Measurements from ENCODE around the gene MAN1A1. TPM values are rescaled to one million over a fixed set of nuclear protein-coding genes. Genes with fewer than 3 reads are reported as not detected.

MAN1A1 gene
- total and polyA plus RNA-seq, 2 of the 4 experiments (the other 2 are of a cell fraction) = 5.9 to 6.4 TPM

DNA sequence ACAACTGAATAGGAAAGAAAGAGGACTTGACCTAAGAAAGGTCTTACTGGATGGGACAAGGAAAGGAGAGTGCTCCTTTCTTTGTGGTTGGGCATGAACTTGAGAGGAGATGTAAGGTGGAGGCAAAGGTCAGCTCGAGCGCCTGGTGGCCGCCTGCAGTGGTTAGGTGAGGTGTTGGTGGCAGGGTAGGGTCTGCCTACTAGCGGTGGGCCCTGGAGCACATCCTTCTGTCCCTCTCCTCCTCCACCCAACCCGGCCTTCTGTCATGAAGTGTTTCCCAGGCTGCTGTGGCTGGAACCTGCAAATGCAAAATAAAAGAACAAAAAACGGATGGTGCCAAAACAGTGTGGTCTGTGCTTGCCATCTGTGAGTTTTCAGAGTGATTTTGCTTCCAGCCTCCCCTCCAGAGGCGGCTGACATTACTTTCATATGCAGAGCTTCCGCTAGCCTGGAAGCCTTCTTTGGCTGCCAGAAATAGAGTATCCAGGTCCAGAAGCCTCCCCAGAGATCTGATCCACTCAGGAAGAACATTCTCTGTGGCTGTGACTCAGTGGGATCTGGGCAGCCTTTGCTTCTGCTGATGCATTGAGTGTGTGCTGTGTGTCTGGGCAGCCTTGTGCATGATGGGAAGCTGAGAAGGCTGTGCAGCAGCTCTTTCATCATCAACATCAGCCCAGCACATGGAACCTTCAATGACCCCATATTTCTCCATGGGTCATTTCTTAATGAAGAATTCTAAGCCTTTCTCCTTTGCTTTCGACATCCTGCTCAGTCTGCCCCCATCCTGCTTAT, 191.3 kb downstream of the MAN1A1 start:
- H2AK9ac ChIP-seq (replicated peaks; ENCODE audit: low read depth, low read length, poor library complexity) = no peak overlapping the region
- H4K5ac ChIP-seq (ENCODE audit: low read depth, low read length) = no peak overlapping the region
- no peak overlapping the region for H4K8ac ChIP-seq (ENCODE audit: low read depth in 2 of 2, low read length in 2 of 2)
- H2BK15ac ChIP-seq (ENCODE audit: low read depth, low read length) = no peak overlapping the region
- H3K27ac ChIP-seq (ENCODE audit: insufficient read depth, low read length) = no peak overlapping the region
- ChIA-PET POLR2A (ENCODE audit: unreplicated experiment) (no interaction called here), CTCF (no interaction called here)
- H2BK5ac ChIP-seq (ENCODE audit: low read depth, low read length, poor library complexity, severe bottlenecking) = no peak overlapping the region
- DNase-seq = peak; percentile 44
- WGBS, 2 experiments (ENCODE audit: extremely low coverage in 2 of 2, insufficient read length in 1 of 2) = no CpG with 5 or more reads among the region's 9 CpGs
- no TSS peak for BruUV-seq (replicated peaks)
- dilution Hi-C loops (cut with HindIII; ENCODE audit: low sequenced_read_pairs, unreplicated experiment) = no loop called here
- H3K4me3 ChIP-seq (ENCODE audit: insufficient read depth, low read depth, low read length) = no peak overlapping the region
- H3K4ac ChIP-seq (ENCODE audit: low read depth, low read length) = no peak overlapping the region
- no peak overlapping the region for H3K4me2 ChIP-seq (ENCODE audit: low read depth, low read length)
- no peaks in the 10 kb centered on the region for H3K9me1 ChIP-seq (ENCODE audit: insufficient read depth, low read length)
- no peaks in the 10 kb centered on the region for H3K36me3 ChIP-seq (ENCODE audit: control insufficient read depth, insufficient read depth, low read length)
- H3K14ac ChIP-seq (replicated peaks; ENCODE audit: low read depth, low read length) = no peak overlapping the region
- ATAC-seq (ENCODE audit: low read depth) = no peak; the same call in 1 of the 2 replicates
- H3K23ac ChIP-seq (ENCODE audit: low read depth, low read length) = no peak overlapping the region
- no peaks in the 10 kb centered on the region for H3K79me1 ChIP-seq (ENCODE audit: low read depth in 1 of 2, low read length in 2 of 2)
- no peaks in the 10 kb centered on the region for H3K4me1 ChIP-seq (ENCODE audit: control insufficient read depth, insufficient read depth, low read length)
- no peak overlapping the region for H3K56ac ChIP-seq (ENCODE audit: extremely low read depth, insufficient read depth, low read length)
- no peak for TF ChIP-seq BHLHE40 (IDR thresholded peaks at IDR 0.05; ENCODE audit: low read depth, low read length)
- TF ChIP-seq CHD1 (IDR thresholded peaks at IDR 0.05; ENCODE audit: low read depth, low read length) = no peak
- no peak for TF ChIP-seq CEBPB (IDR thresholded peaks at IDR 0.05; ENCODE audit: low read depth, low read length)
- TF ChIP-seq MAFK (IDR thresholded peaks at IDR 0.05; ENCODE audit: low read depth, low read length) = no peak
- TF ChIP-seq FOS (IDR thresholded peaks at IDR 0.05; ENCODE audit: low read depth, low read length) = no peak
- no peak for TF ChIP-seq NFE2L2 (IDR thresholded peaks at IDR 0.05; ENCODE audit: low read depth, low read length)
- TF ChIP-seq, protein P1, sequence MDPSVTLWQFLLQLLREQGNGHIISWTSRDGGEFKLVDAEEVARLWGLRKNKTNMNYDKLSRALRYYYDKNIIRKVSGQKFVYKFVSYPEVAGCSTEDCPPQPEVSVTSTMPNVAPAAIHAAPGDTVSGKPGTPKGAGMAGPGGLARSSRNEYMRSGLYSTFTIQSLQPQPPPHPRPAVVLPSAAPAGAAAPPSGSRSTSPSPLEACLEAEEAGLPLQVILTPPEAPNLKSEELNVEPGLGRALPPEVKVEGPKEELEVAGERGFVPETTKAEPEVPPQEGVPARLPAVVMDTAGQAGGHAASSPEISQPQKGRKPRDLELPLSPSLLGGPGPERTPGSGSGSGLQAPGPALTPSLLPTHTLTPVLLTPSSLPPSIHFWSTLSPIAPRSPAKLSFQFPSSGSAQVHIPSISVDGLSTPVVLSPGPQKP (IDR thresholded peaks at IDR 0.05; ENCODE audit: borderline replicate concordance, low read depth, low read length) = no peak
- TF ChIP-seq RCOR1 (IDR thresholded peaks at IDR 0.05; ENCODE audit: insufficient replicate concordance, low read length) = no peak
- H2BK20ac ChIP-seq (ENCODE audit: low read depth, low read length) = no peak overlapping the region
- no peak overlapping the region for H2AK5ac ChIP-seq (ENCODE audit: low read depth, low read length)
- no peak overlapping the region for H2AFZ ChIP-seq (replicated peaks; ENCODE audit: low read length, poor library complexity)
- intact Hi-C loops (cut with micrococcal nuclease) = loop anchor here (10.0 kb wide), 1 partner anchor 457 kb away; no protein-coding TSS in a partner anchor
- no peak overlapping the region for H3K9ac ChIP-seq (ENCODE audit: low read depth, low read length)
- no peaks in the 10 kb centered on the region for H4K20me1 ChIP-seq (ENCODE audit: insufficient read depth, low read length)
- H3K18ac ChIP-seq (ENCODE audit: low read depth, low read length) = no peak overlapping the region
- H3K27me3 ChIP-seq (ENCODE audit: control insufficient read depth, insufficient read depth, low read length) = no peaks in the 10 kb centered on the region; the same call in none of the 2 replicates
- in situ Hi-C loops (cut with MboI; ENCODE audit: low sequenced_read_pairs) = no loop called here
- no peak overlapping the region for H2BK120ac ChIP-seq (ENCODE audit: low read depth, low read length)
- H3K9me3 ChIP-seq (ENCODE audit: control insufficient read depth, insufficient read depth, low read length) = no peaks in the 10 kb centered on the region; the same call in 1 of the 2 replicates
- H4K91ac ChIP-seq (ENCODE audit: insufficient read depth, low read depth, low read length) = no peak overlapping the region
